ENCODE data around the gene UGCG.

DNA sequence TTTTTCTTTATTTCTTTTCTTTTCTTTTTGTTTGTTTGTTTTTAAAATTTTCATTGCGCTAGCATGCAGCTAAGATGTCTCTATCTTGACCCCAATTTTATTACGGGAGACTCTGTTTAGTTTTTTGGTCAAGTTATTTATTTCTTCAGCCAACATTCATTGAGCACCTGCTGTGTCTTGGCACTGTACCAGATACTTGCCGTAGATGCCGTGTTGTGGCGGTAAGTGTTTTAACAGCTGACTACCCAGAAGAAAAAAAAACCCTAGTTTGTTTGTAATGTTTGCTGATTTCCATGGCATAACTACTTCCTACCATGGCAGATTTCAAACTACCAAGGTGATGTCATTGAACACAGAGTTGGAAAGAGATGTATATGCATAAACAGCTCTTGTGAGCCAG lies 65.0 kb downstream of the UGCG start:
- no peak for TF ChIP-seq CTCF (IDR thresholded peaks at IDR 0.05)
- TF ChIP-seq POLR2AphosphoS5 (IDR thresholded peaks at IDR 0.05): no peak

Data from transverse colon (tissue), 4 donors.